AG04450 (cell line): ENCODE measurements around the gene FADD. TPM values are rescaled to one million over a fixed set of nuclear protein-coding genes. Genes with fewer than 3 reads are reported as not detected.

Experiments used
- CTCF ChIA-PET: fragments of 300-600, 350-600 bp; formaldehyde crosslinking; extraction: SDS; loops from one replicate; lab custom pipeline; 2022; ENCODE audit warnings: antibody characterized with exemption, inconsistent platforms; lab: Charles Lee
- POLR2A ChIA-PET: fragments of 350-600 bp; formaldehyde crosslinking; extraction: SDS; loops from one replicate; lab custom pipeline; 2021; ENCODE audit warnings: antibody characterized with exemption, inconsistent platforms; lab: Yijun Ruan, JAX
- DNase-seq: peaks from one replicate; pipeline ENCODE4 v3.0.0-alpha.2; 2011; ENCODE audit warnings: low read depth, low spot score
- H3K27ac ChIP-seq: one replicate; pipeline ENCODE4 v1.5.1; 2012; ENCODE audit warnings: low read depth, low read length, control low read depth
- H3K27me3 ChIP-seq: one replicate; pipeline ENCODE4 v1.6.0; 2012; ENCODE audit warnings: low read length; ENCODE audit not compliant: control insufficient read depth, insufficient read depth
- H3K4me3 ChIP-seq: 2 replicates; pipeline ENCODE4 v1.5.1; 2011; ENCODE audit warnings: mild to moderate bottlenecking, low read depth, low read length, control low read depth
- H3K9me3 ChIP-seq: 2 replicates; pipeline ENCODE4 v1.5.1; 2012; ENCODE audit warnings: low read length; ENCODE audit not compliant: control insufficient read depth, insufficient read depth
- polyA plus RNA-seq: library from polyadenylated mRNA; depleted of rRNA; stranded (reverse); fragments of >200 nt; gene quantifications from 2 replicates; pipeline ENCODE4 v1.2.3, GENCODE V29; 2011
- TF ChIP-seq, protein P1 (sequence below): IDR thresholded peaks from 2 replicates; pipeline ENCODE4 v1.5.1; 2011; ENCODE audit warnings: low read depth, low read length, control low read depth, inconsistent platforms

FADD gene
- polyA plus RNA-seq, 1 experiment = 29.3 TPM

DNA sequence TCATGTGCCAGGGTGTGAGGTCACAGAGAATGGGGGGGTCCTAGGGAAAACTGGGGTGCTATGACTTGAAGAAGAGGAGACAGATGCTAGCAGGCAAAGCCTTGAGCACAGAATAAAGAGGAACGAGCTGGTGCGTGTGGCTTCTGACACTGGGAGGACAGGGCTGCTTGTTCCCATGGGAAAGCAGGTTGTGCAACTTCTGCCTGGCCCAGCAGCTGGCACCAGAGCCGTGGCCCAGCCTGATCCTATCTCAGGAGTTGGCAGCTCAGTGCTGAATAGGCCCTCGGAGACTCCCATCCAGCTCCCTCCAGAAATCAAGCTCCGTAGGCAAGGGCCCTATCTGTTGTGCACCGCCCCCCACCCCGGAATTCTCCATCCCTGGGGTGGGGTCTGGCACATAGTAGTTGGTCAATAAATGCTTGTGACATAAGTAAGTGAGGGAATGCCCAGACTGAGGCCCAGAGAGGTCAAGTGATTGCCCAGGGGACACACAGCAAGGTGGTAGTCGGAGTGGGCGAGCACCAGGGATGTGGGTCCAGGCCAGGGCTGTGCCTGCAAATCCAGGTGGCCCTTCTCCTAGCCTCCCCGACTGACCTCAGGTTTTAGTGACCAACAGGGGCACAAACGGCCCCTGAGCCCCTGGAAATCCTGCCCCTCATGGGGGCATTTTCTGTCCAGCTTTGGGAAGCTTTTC lies 19.5 kb upstream of the FADD start:
- ChIA-PET CTCF (interaction anchor here (1.2 to 1.6 kb wide), 3 partner anchors 265 to 273 kb away, joined by 3 to 5 read pairs (median 5); no protein-coding TSS in a partner anchor), POLR2A (no interaction called here)
- Histone ChIP-seq H3K9me3 (no peaks in the 10 kb centered on the region; the same call in 1 of the 2 replicates), H3K27me3 (peaks cover 6% of the 10 kb centered on the region), H3K27ac (no peak overlapping the region), H3K4me3 (no peak overlapping the region)
- TF ChIP-seq, protein P1, sequence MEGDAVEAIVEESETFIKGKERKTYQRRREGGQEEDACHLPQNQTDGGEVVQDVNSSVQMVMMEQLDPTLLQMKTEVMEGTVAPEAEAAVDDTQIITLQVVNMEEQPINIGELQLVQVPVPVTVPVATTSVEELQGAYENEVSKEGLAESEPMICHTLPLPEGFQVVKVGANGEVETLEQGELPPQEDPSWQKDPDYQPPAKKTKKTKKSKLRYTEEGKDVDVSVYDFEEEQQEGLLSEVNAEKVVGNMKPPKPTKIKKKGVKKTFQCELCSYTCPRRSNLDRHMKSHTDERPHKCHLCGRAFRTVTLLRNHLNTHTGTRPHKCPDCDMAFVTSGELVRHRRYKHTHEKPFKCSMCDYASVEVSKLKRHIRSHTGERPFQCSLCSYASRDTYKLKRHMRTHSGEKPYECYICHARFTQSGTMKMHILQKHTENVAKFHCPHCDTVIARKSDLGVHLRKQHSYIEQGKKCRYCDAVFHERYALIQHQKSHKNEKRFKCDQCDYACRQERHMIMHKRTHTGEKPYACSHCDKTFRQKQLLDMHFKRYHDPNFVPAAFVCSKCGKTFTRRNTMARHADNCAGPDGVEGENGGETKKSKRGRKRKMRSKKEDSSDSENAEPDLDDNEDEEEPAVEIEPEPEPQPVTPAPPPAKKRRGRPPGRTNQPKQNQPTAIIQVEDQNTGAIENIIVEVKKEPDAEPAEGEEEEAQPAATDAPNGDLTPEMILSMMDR = no peak
- DNase-seq = no peak

DNA sequence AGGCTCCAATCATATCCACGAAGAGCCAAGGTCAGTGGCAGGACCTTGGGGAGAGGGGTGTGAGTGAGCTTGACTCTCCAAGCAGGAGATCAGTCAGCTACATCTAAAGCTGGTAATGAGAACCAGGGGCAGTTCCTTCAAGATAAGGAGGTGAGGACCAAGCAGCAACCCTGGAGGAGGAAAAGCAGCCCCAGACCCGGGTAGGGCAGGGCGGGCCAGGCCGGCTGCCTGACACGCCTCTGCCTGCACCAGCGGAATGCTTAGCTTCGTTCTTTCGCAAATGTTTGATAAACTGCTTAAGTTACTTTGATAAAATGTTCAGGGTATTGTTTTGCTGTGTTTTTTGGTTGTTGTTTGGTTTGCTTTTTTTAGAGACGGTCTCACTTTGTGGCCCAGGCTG lies 18.7 kb upstream of the FADD start:
- no peak overlapping the region for H3K4me3 ChIP-seq
- CTCF ChIA-PET = interaction anchor here (1.2 kb wide), 1 partner anchor 266 kb away, joined by 3 read pairs; no protein-coding TSS in a partner anchor
- TF ChIP-seq, protein P1 = no peak
- no peak overlapping the region for H3K27ac ChIP-seq
- POLR2A ChIA-PET = no interaction called here
- no peak for DNase-seq
- H3K9me3 ChIP-seq = no peaks in the 10 kb centered on the region; the same call in 1 of the 2 replicates
- peaks cover 6% of the 10 kb centered on the region for H3K27me3 ChIP-seq

DNA sequence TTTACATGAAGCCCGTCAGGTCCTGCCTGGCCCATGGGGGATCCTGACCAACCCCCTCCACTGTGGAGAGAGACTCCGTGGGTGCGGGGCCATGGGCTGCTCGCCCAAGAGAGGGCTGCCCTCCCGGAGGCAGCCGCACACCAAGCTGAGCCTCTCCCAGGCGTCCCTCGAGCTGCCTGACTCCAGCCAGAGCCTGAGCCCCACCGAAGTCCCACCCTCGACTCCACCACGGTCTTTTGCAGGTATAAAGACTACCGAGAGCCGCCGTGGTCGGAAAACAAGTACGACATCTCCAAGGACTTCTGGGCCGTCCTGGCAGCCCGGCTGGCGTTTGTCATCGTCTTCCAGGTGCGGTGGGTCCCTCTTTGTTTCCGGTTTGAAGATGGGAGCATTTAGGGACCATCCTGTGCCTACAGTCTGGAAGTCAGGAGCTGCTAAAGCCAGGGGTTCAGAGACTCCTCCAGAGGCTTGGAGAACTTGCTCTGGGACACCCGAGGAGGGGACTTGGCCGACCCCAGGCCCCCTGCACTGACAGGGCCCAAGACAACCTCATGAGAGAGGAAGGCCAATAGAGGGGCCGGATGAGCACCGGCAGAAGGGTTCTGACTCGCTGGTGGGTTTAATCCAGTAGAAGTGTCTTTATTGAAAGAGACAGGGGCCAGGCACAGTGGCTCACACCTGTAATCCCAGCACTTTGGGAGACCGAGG lies 17.6 kb upstream of the FADD start:
- Histone ChIP-seq H3K9me3 (no peaks in the 10 kb centered on the region; the same call in 1 of the 2 replicates), H3K27ac (no peak overlapping the region), H3K27me3 (peaks cover 6% of the 10 kb centered on the region), H3K4me3 (no peak overlapping the region)
- CTCF ChIA-PET = interaction anchor here (0.7 to 1.2 kb wide), 2 partner anchors 267 to 499 kb away, joined by 3 read pairs; no protein-coding TSS in a partner anchor
- TF ChIP-seq, protein P1 = no peak
- POLR2A ChIA-PET = no interaction called here
- no peak for DNase-seq

DNA sequence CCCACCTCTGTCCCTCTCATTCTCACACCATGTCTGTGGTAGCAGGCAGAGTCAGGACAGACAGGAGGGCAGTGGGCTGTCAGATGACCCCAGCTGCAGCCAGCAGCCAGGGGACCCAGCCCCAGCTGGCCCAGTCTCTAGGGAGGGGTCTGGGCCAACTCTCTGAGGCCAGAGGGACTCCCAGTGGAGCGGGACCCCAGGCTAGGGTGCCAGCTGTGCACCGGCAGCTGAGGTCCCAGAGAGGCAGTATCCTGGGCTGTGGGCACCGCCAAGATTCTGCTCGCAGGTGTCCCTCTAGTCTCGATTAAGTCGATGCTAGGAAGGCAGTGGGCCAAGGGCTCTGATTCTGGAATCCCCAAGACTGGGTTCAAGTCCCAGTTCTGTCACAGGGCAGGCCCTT lies 16.7 kb upstream of the FADD start:
- CTCF ChIA-PET = interaction anchor here (0.7 to 1.0 kb wide), 2 partner anchors 268 to 500 kb away, joined by 3 to 4 read pairs; no protein-coding TSS in a partner anchor
- Histone ChIP-seq H3K27me3 (peaks cover 6% of the 10 kb centered on the region), H3K27ac (no peak overlapping the region), H3K9me3 (no peaks in the 10 kb centered on the region; the same call in 1 of the 2 replicates), H3K4me3 (no peak overlapping the region)
- no peak for DNase-seq
- POLR2A ChIA-PET = no interaction called here
- TF ChIP-seq, protein P1 = no peak

DNA sequence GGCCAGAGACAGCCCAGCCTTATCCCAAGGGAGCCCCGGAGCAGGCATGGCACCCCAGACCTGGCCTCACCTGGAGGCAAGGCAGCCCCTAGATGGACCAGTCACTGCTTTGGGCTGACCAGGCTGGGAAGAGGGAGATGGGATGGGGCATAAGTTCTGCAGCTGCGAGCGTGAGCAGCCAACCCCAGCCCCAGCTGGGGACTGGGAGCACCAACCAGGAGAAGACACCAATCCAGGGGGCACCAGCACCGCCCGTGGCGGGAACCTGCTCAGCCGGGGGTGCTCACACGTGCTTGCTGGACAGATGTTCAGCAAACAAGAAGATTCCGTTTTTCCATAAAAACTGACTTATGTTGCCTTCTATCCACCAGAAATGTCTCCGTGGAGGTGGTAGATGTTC lies 16.2 kb upstream of the FADD start:
- Histone ChIP-seq H3K9me3 (no peaks in the 10 kb centered on the region; the same call in 1 of the 2 replicates), H3K27ac (no peak overlapping the region), H3K27me3 (peaks cover 6% of the 10 kb centered on the region), H3K4me3 (no peak overlapping the region)
- no peak for DNase-seq
- ChIA-PET POLR2A (no interaction called here), CTCF (interaction anchor here (1.0 kb wide), 1 partner anchor 268 kb away, joined by 4 read pairs; no protein-coding TSS in a partner anchor)
- TF ChIP-seq, protein P1 = no peak
